Uterus (tissue), 4 donors: ENCODE measurements around the gene DPY30. TPM values are rescaled to one million over a fixed set of nuclear protein-coding genes. Genes with fewer than 3 reads are reported as not detected.

Experiments
- DNase-seq, 2 donors: peaks; one replicate each; pipeline ENCODE4 v3.0.0-alpha.2; 2019 to 2020
- H3K27ac ChIP-seq, 2 donors: fragments of 200-600 bp; sonication (generic); 1 replicate in 1 of 2; 2 replicates in 1 of 2; pipeline ENCODE4 v1.5.1; 2016 to 2018
- H3K27me3 ChIP-seq, 2 donors: fragments of 200-600 bp; sonication (generic); one replicate each; pipeline ENCODE4 v1.5.1; 2018 to 2019; ENCODE audit warnings: control low read depth in 1 of 2
- H3K36me3 ChIP-seq, 2 donors: fragments of 200-600 bp; sonication (generic); one replicate each; pipeline ENCODE4 v1.5.1; 2019; ENCODE audit warnings: control low read depth in 1 of 2
- H3K4me1 ChIP-seq, 2 donors: fragments of 200-600 bp; sonication (generic); one replicate each; pipeline ENCODE4 v1.5.1; 2018 to 2019; ENCODE audit warnings: control low read depth in 1 of 2
- H3K4me3 ChIP-seq, 2 donors: fragments of 200-600 bp; sonication (generic); 1 replicate in 1 of 2; 2 replicates in 1 of 2; pipeline ENCODE4 v1.5.1; 2018 to 2019; ENCODE audit warnings: mild to moderate bottlenecking in 1 of 2
- H3K9me3 ChIP-seq, 2 donors: fragments of 200-600 bp; sonication (generic); one replicate each; pipeline ENCODE4 v1.5.1; 2019; ENCODE audit warnings: control low read depth in 1 of 2
- POLR2A ChIP-seq, 2 donors: fragments of 450-650 bp; IDR thresholded peaks; one replicate each; pipeline ENCODE4 v1.6.1; 2016; ENCODE audit warnings: antibody characterized with exemption in 2 of 2, mild to moderate bottlenecking in 1 of 2, moderate library complexity in 1 of 2
- intact Hi-C: fragments of 100-400 bp; cut with DNase I; formaldehyde crosslinking; loops from one replicate; pipeline ENCODE4 v1.15.1; 2023; ENCODE audit warnings: low total_unique reads
- total RNA-seq, 4 donors: library from RNA; depleted of rRNA in 3 of 4; stranded (reverse); fragments of >200 nt in 3 of 4; gene quantifications; one replicate each; pipeline versions ENCODE4 v1.1.0 to v1.2.4, GENCODE V29; 2014 to 2023
- TF ChIP-seq, protein P1 (sequence below), 4 experiments: fragments of 200-600 bp in 2 of 4; fragments of 450-650 bp in 2 of 4; sonication (generic) in 2 of 4; IDR thresholded peaks; one replicate each; pipeline ENCODE4 v1.5.1; 2016 to 2019; ENCODE audit warnings: antibody characterized with exemption in 4 of 4, mild to moderate bottlenecking in 2 of 4, moderate library complexity in 1 of 4
- donor health status: DM: yes; HTN: yes; CAD: no.

Gene DPY30
- total RNA-seq, 4 donors from 2014 or later, result 37.1 to 165 (median 43.4) TPM

DNA sequence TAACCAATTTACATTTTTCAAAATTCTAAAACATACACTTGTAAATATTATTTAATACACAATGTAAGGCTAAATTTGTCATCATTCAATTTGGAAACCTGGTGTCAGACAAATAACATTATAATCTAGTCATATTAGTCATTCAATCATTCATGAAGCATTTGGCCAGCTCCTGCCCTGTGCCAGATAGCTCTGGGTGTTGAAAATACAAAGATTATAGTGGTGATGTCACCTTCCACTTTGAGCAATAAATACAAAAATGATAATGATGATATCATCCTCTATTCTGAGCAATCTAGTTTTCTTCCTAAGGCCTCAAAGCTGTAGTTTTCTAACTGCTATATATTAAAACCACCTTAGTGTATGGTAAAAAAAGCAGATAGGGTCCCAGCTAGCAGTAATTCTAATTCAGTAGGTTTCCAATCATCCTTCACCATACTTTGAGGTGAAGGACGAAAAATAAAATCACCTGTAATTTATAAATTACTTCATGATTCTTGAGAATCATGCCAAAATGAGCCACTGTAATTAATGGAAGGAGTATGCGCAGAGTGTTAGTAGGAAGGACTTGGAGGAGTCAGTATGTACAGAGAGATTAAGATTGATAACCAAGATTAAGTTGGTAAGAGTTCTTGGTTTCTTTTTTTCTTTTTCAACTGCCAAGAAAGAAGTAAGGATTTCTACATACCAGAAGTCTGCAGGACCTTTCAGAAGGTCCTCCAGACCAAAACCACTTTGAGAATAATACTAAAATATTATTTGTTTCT is 52.0 kb downstream of the DPY30 start:
- H3K27me3 ChIP-seq, result no peaks in the 10 kb centered on the region
- no peak for TF ChIP-seq POLR2A (IDR thresholded peaks at IDR 0.05)
- TF ChIP-seq, protein P1, sequence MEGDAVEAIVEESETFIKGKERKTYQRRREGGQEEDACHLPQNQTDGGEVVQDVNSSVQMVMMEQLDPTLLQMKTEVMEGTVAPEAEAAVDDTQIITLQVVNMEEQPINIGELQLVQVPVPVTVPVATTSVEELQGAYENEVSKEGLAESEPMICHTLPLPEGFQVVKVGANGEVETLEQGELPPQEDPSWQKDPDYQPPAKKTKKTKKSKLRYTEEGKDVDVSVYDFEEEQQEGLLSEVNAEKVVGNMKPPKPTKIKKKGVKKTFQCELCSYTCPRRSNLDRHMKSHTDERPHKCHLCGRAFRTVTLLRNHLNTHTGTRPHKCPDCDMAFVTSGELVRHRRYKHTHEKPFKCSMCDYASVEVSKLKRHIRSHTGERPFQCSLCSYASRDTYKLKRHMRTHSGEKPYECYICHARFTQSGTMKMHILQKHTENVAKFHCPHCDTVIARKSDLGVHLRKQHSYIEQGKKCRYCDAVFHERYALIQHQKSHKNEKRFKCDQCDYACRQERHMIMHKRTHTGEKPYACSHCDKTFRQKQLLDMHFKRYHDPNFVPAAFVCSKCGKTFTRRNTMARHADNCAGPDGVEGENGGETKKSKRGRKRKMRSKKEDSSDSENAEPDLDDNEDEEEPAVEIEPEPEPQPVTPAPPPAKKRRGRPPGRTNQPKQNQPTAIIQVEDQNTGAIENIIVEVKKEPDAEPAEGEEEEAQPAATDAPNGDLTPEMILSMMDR (IDR thresholded peaks at IDR 0.05), result no peak
- no peak overlapping the region for H3K27ac ChIP-seq
- no peaks in the 10 kb centered on the region for H3K9me3 ChIP-seq
- H3K4me3 ChIP-seq, result no peak overlapping the region
- DNase-seq, result no peak
- intact Hi-C loops, result no loop called here
- H3K36me3 ChIP-seq, result no peaks in the 10 kb centered on the region
- H3K4me1 ChIP-seq, result no peaks in the 10 kb centered on the region

DNA sequence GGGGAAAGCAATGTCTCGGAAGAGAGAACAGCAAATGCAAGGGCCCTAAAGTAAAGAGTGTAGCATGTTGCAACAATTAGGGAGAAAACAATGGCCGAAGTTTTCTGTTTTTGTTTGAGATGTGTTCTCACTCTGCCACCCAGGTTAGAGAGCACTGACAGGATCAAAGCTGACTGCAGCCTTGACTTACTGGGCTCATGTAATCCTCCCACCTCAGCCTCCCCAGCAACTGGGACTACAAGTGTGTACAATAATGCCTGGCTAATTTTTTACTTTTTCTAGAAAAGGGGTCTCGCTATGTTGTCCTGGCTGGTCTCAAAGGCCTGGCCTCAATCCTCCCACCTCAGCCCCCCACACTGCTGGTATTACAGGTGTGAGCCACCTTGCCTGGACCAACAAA is 52.7 kb downstream of the DPY30 start:
- Histone ChIP-seq H3K4me3 (no peak overlapping the region), H3K27ac (no peak overlapping the region), H3K27me3 (no peaks in the 10 kb centered on the region), H3K36me3 (no peaks in the 10 kb centered on the region), H3K4me1 (no peaks in the 10 kb centered on the region), H3K9me3 (no peaks in the 10 kb centered on the region)
- intact Hi-C loops, result no loop called here
- TF ChIP-seq POLR2A (IDR thresholded peaks at IDR 0.05), result no peak
- TF ChIP-seq, protein P1 (IDR thresholded peaks at IDR 0.05), result no peak
- no peak for DNase-seq

DNA sequence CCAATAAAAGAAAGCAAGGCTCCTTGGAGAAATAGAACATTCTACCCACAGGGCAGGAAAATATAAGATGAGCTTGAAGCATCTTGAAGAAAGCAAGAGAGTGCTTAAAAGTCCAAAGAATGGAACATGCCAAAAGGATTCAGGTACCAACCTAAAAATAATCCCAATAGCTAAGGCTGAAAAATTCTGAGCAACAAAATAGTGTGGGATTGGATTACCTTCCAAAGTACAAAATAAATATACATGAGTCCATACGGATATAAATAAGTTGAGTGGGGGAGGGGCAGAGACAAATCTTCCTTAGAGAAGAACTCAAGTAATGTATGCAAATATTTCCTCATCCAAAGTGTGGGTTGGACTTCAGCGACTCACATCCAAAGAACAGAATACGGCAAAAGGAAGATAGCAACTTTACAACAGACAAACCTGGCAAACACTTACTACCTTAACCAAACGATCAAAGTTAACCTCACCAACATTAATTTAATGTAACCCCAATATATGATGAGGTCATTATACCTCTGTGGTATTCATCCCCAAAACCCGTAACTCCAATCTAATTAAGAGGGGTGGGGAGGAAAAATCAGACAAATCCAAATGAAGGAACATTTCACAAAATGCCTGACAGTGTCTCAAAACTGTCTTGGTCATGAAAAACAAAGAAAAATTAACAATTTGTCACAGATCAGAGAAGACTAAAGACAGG is 55.7 kb downstream of the DPY30 start:
- Histone ChIP-seq H3K9me3 (no peaks in the 10 kb centered on the region), H3K36me3 (no peaks in the 10 kb centered on the region), H3K27ac (no peak overlapping the region), H3K4me1 (no peaks in the 10 kb centered on the region), H3K27me3 (no peaks in the 10 kb centered on the region), H3K4me3 (no peak overlapping the region)
- no peak for TF ChIP-seq POLR2A (IDR thresholded peaks at IDR 0.05)
- TF ChIP-seq, protein P1 (IDR thresholded peaks at IDR 0.05), result no peak
- intact Hi-C loops, result no loop called here
- DNase-seq, result no peak

DNA sequence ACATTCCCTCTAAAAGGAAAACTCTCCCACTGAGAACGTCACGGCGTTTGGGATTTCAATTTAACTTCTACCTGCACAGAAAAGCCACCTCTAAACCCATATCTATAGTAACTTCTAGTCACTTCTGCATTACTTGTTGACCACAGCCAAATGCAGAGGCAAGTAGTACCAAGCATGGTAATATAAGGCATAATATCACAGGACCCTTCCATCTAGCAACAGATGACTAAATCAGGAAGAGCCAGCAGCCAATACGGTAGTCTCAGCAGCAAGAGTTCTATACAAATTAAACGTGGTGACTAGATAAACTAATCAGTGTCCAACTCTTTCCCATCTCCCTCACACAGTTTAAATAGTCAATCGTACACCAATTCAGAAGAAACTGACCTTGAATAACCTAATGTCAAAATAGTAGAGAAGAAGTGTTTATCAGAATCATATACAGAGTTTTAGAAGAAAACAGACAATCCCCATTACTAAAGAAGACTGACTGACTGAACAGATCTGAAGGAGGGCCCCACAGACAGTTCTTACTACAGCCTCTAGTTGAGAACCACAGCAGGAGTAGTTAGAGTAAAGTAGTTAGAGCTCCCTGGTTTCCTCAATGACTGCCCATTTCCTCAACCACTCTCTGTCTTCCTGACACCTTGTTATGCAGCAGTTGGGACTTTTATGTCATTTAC is 58.8 kb downstream of the DPY30 start:
- TF ChIP-seq, protein P1 (IDR thresholded peaks at IDR 0.05), result no peak
- no peak for TF ChIP-seq POLR2A (IDR thresholded peaks at IDR 0.05)
- H3K9me3 ChIP-seq, result no peaks in the 10 kb centered on the region
- intact Hi-C loops, result no loop called here

DNA sequence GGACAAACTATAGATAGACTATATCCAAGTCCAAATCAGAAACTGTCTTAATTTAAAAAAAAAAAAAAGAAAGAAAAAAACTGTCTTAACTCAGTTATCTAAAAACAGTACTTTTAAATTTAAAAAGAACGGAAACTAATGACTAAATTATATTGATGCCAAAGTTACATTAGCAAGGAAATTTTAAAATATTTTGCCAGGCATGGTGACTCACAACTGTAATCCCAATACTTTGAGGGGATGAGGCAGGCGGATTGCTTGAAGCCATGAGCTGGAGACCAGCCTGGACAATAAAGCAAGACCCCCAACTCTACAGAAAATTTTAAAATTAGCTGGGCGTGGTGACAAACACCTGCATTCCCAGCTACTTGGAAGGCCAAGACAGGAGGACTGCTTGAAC is 59.6 kb downstream of the DPY30 start:
- Histone ChIP-seq H3K4me3 (no peak overlapping the region), H3K27me3 (no peaks in the 10 kb centered on the region), H3K4me1 (no peaks in the 10 kb centered on the region), H3K9me3 (no peaks in the 10 kb centered on the region), H3K36me3 (no peaks in the 10 kb centered on the region), H3K27ac (no peak overlapping the region)
- intact Hi-C loops, result no loop called here
- DNase-seq, result no peak
- no peak for TF ChIP-seq POLR2A (IDR thresholded peaks at IDR 0.05)
- TF ChIP-seq, protein P1 (IDR thresholded peaks at IDR 0.05), result no peak

More for the DNA sequence above, 58.8 kb downstream of the DPY30 start:
- H3K4me3 ChIP-seq, result no peak overlapping the region
- no peak for DNase-seq
- no peaks in the 10 kb centered on the region for H3K36me3 ChIP-seq
- no peaks in the 10 kb centered on the region for H3K4me1 ChIP-seq
- no peaks in the 10 kb centered on the region for H3K27me3 ChIP-seq
- H3K27ac ChIP-seq, result no peak overlapping the region
